Esophagus muscularis mucosa (tissue), 3 donors: ENCODE measurements around the gene ST8SIA5.

Source experiments
- EP300 ChIP-seq: sonication (generic); formaldehyde crosslinking; IDR thresholded peaks from one replicate; pipeline ENCODE4 v1.6.1; 2017; ENCODE audit warnings: antibody characterized with exemption
- TF ChIP-seq, protein P1 (sequence below), 3 experiments: fragments of 200-600 bp in 2 of 3; fragments of 450-650 bp in 1 of 3; sonication (generic) in 2 of 3; IDR thresholded peaks; one replicate each; pipeline ENCODE4 v1.5.1; 2017 to 2019; ENCODE audit warnings: antibody characterized with exemption in 3 of 3, mild to moderate bottlenecking in 2 of 3, moderate library complexity in 1 of 3

- TF ChIP-seq EP300, result no peak
- TF ChIP-seq, protein P1, sequence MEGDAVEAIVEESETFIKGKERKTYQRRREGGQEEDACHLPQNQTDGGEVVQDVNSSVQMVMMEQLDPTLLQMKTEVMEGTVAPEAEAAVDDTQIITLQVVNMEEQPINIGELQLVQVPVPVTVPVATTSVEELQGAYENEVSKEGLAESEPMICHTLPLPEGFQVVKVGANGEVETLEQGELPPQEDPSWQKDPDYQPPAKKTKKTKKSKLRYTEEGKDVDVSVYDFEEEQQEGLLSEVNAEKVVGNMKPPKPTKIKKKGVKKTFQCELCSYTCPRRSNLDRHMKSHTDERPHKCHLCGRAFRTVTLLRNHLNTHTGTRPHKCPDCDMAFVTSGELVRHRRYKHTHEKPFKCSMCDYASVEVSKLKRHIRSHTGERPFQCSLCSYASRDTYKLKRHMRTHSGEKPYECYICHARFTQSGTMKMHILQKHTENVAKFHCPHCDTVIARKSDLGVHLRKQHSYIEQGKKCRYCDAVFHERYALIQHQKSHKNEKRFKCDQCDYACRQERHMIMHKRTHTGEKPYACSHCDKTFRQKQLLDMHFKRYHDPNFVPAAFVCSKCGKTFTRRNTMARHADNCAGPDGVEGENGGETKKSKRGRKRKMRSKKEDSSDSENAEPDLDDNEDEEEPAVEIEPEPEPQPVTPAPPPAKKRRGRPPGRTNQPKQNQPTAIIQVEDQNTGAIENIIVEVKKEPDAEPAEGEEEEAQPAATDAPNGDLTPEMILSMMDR (IDR thresholded peaks at IDR 0.05), result no peak
Observed at GRCh38 chr18:46789088-46789487, 32.2 kb upstream of the ST8SIA5 start.
